Body of pancreas (tissue), 4 donors: ENCODE measurements around the gene CREB5. TPM values are rescaled to one million over a fixed set of nuclear protein-coding genes. Genes with fewer than 3 reads are reported as not detected.

ENCODE experiments used
- ATAC-seq: fragments of 150-250 bp; one replicate; pipeline ENCODE4 v1.9.1; 2016
- DNase-seq, 4 donors: peaks; one replicate each; pipeline ENCODE4 v3.0.0-alpha.2; 2019
- H3K27ac ChIP-seq, 4 donors: fragments of 200-600 bp; sonication (generic); 1 replicate in 3 of 4; 2 replicates in 1 of 4; pipeline versions ENCODE4 v1.5.1 to v1.6.1; 2016 to 2019; ENCODE audit warnings: mild to moderate bottlenecking in 1 of 4, mixed read lengths in 1 of 4, moderate library complexity in 1 of 4
- H3K27me3 ChIP-seq, 2 donors: fragments of 200-600 bp; sonication (generic); one replicate each; pipeline ENCODE4 v1.6.0; 2016; ENCODE audit warnings: mild to moderate bottlenecking in 1 of 2
- H3K36me3 ChIP-seq, 2 donors: fragments of 200-600 bp; sonication (generic); replicated peaks in 1 of 2; 2 replicates each; pipeline ENCODE4 v1.5.1; 2016; ENCODE audit warnings: low read depth in 2 of 2; ENCODE audit not compliant: insufficient read depth in 1 of 2
- H3K4me1 ChIP-seq: fragments of 200-600 bp; sonication (generic); one replicate; pipeline ENCODE4 v1.6.0; 2016
- H3K4me3 ChIP-seq, 2 donors: fragments of 200-600 bp; sonication (generic); 1 replicate in 1 of 2; 2 replicates in 1 of 2; pipeline ENCODE4 v1.5.1; 2016 to 2019
- H3K9me3 ChIP-seq, 3 donors: fragments of 200-600 bp; sonication (generic); 1 replicate in 2 of 3; 2 replicates in 1 of 3; pipeline ENCODE4 v1.5.1; 2016
- POLR2A ChIP-seq, 3 donors: fragments of 450-650 bp; IDR thresholded peaks; one replicate each; pipeline ENCODE4 v1.6.1; 2016; ENCODE audit warnings: antibody characterized with exemption in 3 of 3, mild to moderate bottlenecking in 2 of 3
- WGBS, 2 donors: methylation state at CpG; one replicate each; pipeline ENCODE4 v1.1.5; 2017; 5-methylcytosine and 5-hydroxymethylcytosine counted together
- intact Hi-C: fragments of 100-400 bp; cut with DNase I; formaldehyde crosslinking; loops from one replicate; pipeline ENCODE4 v1.15.1; 2023
- total RNA-seq, 2 donors: library from RNA; depleted of rRNA; stranded (reverse); fragments of >200 nt; gene quantifications; one replicate each; pipeline ENCODE4 v1.1.0, GENCODE V29; 2016
- TF ChIP-seq, protein P1 (sequence below), 7 experiments: fragments of 450-650 bp in 4 of 7; fragments of 200-600 bp in 3 of 7; sonication (generic) in 3 of 7; IDR thresholded peaks; one replicate each; pipeline ENCODE4 v1.5.1; 2016 to 2019; ENCODE audit warnings: antibody characterized with exemption in 7 of 7

CREB5 gene
- total RNA-seq, 2 donors from 2014 or later: 10.4 to 25.7 TPM

DNA sequence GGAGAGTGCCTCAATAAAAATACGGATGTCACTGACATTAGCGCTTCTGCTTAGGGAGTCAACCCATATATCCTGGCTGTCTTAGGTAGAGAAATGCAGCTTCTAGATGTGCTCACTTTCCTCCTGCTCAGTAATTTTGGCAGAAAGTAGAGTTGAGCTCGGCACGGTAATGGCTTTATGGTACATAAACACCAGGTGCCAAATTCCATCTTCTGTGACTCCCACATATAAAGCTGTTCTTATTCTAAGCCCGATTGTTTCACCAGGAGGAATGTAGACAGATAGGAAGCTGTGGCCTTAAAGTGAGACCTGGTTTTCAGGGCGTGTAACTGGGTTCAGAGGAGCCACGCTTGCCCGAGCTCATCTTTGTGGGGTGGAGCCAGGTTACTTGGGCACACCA is 143.7 kb downstream of the CREB5 start:
- no peak overlapping the region for H3K4me3 ChIP-seq
- no peaks in the 10 kb centered on the region for H3K27me3 ChIP-seq
- H3K27ac ChIP-seq: no peak overlapping the region
- H3K9me3 ChIP-seq: no peaks in the 10 kb centered on the region
- 66 to 70% methylated on average over 8 of the region's 8 CpGs for WGBS, 2 donors
- TF ChIP-seq, protein P1, sequence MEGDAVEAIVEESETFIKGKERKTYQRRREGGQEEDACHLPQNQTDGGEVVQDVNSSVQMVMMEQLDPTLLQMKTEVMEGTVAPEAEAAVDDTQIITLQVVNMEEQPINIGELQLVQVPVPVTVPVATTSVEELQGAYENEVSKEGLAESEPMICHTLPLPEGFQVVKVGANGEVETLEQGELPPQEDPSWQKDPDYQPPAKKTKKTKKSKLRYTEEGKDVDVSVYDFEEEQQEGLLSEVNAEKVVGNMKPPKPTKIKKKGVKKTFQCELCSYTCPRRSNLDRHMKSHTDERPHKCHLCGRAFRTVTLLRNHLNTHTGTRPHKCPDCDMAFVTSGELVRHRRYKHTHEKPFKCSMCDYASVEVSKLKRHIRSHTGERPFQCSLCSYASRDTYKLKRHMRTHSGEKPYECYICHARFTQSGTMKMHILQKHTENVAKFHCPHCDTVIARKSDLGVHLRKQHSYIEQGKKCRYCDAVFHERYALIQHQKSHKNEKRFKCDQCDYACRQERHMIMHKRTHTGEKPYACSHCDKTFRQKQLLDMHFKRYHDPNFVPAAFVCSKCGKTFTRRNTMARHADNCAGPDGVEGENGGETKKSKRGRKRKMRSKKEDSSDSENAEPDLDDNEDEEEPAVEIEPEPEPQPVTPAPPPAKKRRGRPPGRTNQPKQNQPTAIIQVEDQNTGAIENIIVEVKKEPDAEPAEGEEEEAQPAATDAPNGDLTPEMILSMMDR (IDR thresholded peaks at IDR 0.05): no peak
- TF ChIP-seq POLR2A (IDR thresholded peaks at IDR 0.05): no peak
- DNase-seq (no peak), ATAC-seq (no peak)
- no peaks in the 10 kb centered on the region for H3K36me3 ChIP-seq
- peaks cover 3% of the 10 kb centered on the region for H3K4me1 ChIP-seq
- intact Hi-C loops: no loop called here

DNA sequence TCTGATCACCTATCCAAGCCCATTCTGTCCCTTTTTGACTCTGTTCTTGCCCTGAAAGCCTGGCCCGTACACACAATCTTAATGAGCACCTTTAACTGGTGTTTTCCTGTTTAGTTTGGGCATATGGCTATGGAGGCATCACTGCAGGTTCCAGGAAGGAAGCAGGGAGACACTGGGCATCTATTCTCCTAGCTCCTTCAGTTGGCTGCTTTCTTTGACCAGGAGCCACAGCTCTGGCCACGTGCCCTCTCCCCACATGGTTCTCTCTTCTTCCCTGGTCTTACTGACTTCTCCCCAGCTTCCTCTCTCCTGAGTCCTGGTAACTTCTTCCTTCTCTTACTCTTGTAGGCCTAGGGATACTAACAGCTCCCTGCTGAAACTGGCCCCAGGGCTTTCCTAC is 144.4 kb downstream of the CREB5 start:
- TF ChIP-seq POLR2A (IDR thresholded peaks at IDR 0.05): no peak
- TF ChIP-seq, protein P1 (IDR thresholded peaks at IDR 0.05): no peak
- 57 to 70% methylated on average over 2 of the region's 2 CpGs for WGBS, 2 donors
- H3K27me3 ChIP-seq: no peaks in the 10 kb centered on the region
- no peak for ATAC-seq
- no peak overlapping the region for H3K4me3 ChIP-seq
- no peaks in the 10 kb centered on the region for H3K9me3 ChIP-seq
- intact Hi-C loops: no loop called here
- DNase-seq: no peak
- no peaks in the 10 kb centered on the region for H3K4me1 ChIP-seq
- H3K36me3 ChIP-seq: no peaks in the 10 kb centered on the region
- H3K27ac ChIP-seq: no peak overlapping the region

DNA sequence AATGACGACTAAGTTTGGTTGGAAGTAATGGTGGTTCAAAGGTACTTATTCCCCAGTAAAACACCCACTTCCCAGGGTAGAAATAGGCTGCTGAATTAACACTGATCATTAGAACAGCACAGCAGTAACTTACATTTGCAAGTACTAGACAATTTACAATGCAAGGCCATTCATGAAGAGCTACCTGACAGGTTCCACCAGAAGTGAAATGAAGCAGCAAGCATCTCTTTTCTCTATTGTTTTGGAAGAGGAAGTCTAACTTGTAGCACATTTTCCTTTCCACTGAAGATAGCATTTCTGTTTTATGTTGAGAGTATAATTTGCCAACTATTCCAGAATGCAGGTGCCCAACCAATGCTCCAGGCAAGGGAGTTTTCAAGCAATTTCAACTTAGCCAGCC is 145.9 kb downstream of the CREB5 start:
- ATAC-seq (no peak), DNase-seq (no peak)
- TF ChIP-seq, protein P1 (IDR thresholded peaks at IDR 0.05): no peak
- TF ChIP-seq POLR2A (IDR thresholded peaks at IDR 0.05): no peak
- H3K4me3 ChIP-seq: no peak overlapping the region
- H3K27ac ChIP-seq: no peak overlapping the region
- 32 to 45% methylated on average over 1 of the region's 1 CpG for WGBS, 2 donors
- no peaks in the 10 kb centered on the region for H3K4me1 ChIP-seq
- H3K27me3 ChIP-seq: no peaks in the 10 kb centered on the region
- H3K36me3 ChIP-seq: no peaks in the 10 kb centered on the region
- no peaks in the 10 kb centered on the region for H3K9me3 ChIP-seq
- intact Hi-C loops: no loop called here

DNA sequence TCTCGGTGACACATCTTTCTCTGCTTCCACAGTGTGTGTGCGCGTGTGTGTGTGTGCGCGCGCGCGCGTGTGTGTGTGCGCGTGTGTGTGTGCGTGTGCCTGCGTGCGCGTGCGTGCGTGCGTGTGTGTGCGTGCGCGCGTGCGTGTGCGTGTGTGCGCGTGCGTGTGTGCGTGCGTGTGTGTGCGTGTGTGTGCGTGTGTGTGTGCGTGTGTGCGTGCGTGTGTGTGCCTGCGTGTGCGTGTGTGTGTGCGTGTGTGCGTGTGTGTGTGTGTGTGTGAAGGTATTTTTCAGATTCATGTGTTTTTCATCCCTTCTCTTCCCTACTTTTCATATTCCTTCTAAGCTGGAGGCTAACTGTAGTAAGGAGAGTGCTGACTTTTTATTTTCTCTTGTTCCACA is 148.4 kb downstream of the CREB5 start:
- DNase-seq: no peak
- H3K4me3 ChIP-seq: no peak overlapping the region
- no peaks in the 10 kb centered on the region for H3K27me3 ChIP-seq
- no peak for ATAC-seq
- TF ChIP-seq POLR2A (IDR thresholded peaks at IDR 0.05): no peak
- TF ChIP-seq, protein P1 (IDR thresholded peaks at IDR 0.05): no peak
- H3K9me3 ChIP-seq: no peaks in the 10 kb centered on the region
- intact Hi-C loops: no loop called here
- no peaks in the 10 kb centered on the region for H3K36me3 ChIP-seq
- H3K4me1 ChIP-seq: no peaks in the 10 kb centered on the region
- 71 to 83% methylated on average over 27 to 38 of the region's 38 CpGs for WGBS, 2 donors
- H3K27ac ChIP-seq: no peak overlapping the region

DNA sequence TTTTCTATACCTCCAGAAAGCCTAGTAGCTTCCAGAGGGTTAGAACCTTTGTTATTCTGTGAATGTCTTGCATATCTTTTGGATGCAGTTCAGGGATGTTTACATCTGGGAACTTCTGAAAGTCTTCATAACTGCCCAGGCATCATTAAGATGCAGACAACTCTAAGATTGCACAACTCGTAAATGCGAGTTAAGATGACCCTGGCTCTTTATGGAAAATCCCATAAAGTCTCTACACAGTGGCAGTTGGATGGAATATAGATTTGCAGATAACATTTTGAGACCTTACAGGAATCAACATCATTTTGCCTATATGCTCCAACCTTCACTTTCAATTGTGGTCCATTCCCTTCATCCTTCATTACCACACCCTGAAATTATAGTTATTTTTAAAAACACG is 151.7 kb downstream of the CREB5 start:
- no peak overlapping the region for H3K27ac ChIP-seq
- no peaks in the 10 kb centered on the region for H3K36me3 ChIP-seq
- no peaks in the 10 kb centered on the region for H3K9me3 ChIP-seq
- H3K4me1 ChIP-seq: no peaks in the 10 kb centered on the region
- intact Hi-C loops: no loop called here
- WGBS, 2 donors: 64 to 66% methylated on average over 3 of the region's 3 CpGs
- H3K27me3 ChIP-seq: no peaks in the 10 kb centered on the region
- ATAC-seq (no peak), DNase-seq (no peak)
- H3K4me3 ChIP-seq: no peak overlapping the region
- TF ChIP-seq, protein P1 (IDR thresholded peaks at IDR 0.05): no peak
- TF ChIP-seq POLR2A (IDR thresholded peaks at IDR 0.05): no peak
